CD4-positive, alpha-beta T cell treated with Interleukin-6 for 4 hours (primary cell): ENCODE data around the gene DUOX2.
A peak's percentile ranks its signal among the peaks of the same experiment; 100 is the strongest.
"Not testable (repeated sequence)": the region's sequence is repeated elsewhere in the genome, so short reads cannot be mapped to it uniquely, and the experiment has no call there.

Source experiments
- DNase-seq: peaks from one replicate; pipeline ENCODE4 v3.0.0-alpha.2; 2020; ENCODE audit warnings: mixed read lengths

The DUOX2 gene

DNA sequence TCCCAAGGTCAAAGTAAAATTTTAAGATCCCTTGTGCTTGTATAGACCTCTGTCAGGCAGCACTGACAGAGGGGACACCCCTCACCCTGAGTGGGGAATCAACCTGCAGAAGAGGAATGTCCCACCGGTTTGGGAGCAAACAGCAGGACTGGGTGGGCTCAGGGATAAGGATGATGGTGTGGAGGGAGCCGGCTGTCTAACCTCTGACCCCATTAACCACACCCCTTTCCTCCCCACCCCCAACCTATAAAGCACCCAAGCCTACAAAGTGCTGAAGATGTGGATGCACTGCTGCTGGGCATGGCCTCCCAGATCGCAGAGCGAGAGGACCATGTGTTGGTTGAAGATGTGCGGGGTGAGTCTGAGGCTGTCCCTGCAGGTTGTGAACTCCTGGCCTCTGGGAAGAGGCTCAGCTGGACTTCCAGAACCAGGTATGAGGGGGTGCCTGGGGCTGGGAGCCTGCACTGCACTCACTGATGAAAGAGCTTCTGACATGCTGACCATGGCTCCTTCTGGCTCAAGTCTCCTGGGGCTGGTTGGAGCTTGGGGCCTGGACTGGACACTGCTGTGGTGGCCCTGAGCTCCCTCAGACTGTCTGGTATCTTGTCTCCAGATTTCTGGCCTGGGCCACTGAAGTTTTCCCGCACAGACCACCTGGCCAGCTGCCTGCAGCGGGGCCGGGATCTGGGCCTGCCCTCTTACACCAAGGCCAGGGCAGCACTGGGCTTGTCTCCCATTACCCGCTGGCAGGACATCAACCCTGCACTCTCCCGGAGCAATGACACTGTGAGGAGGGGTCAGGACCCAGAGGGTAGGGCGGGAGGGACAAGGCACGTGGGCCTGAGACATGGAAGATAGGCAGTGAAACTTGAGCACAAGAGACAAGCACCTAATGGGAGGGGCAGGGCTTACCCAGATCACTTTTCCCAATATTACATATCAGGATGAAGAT lies 25.1 kb upstream of the DUOX2 start:
- no peak for DNase-seq

DNA sequence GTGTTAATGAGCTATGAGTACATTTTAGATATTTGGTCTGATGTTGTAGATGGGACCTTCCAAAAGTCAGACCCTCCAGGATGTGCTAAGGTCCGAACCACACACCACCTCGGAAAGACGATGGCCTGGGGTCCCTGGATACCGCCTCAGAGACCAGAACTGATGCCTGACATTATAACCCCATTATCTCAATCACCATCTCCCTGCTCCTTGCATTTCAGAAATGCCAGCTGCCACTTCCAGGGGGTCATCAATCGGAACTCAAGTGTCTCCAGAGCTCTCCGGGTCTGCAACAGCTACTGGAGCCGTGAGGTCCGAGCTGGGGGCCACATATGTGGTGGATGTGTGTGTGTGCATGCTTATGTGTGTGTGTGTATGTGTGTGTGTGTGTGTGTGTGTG lies 23.7 kb upstream of the DUOX2 start:
- DNase-seq = no peak

GRCh38 chr15:45136378-45136764 lies 22.4 kb upstream of the DUOX2 start:
- DNase-seq = peak; percentile 37

DNA sequence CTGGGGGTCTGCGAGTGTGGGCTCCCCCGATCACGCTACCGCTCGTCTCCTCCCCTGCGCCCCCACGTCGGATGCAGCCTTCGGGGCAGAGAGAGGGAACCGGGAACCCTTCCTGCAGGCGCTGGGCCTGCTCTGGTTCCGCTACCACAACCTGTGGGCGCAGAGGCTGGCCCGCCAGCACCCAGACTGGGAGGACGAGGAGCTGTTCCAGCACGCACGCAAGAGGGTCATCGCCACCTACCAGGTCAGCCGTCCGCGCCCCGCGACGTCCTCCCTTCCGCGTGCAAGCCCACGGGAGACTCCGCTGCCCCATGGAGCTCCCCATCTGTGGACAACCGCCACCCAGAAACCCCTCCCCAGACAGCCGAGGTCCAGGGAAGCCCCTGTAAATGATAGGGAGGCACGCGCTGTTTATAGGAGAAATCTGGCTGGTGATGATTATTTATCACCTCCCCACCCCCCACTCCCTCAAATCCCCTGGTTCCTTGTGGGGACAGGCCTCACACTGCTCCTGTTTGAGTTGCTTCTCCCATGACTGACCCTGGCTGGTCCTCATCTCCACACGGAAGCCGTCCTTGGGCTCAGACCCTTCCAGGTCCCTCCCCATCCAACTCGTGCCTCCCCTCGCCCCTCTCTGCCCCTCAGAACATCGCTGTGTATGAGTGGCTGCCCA lies 21.9 kb upstream of the DUOX2 start:
- not testable (repeated sequence) for DNase-seq

- DNase-seq = peak; percentile 31
Observed at GRCh38 chr15:45134682-45135604, 21.0 kb upstream of the DUOX2 start.

DNA sequence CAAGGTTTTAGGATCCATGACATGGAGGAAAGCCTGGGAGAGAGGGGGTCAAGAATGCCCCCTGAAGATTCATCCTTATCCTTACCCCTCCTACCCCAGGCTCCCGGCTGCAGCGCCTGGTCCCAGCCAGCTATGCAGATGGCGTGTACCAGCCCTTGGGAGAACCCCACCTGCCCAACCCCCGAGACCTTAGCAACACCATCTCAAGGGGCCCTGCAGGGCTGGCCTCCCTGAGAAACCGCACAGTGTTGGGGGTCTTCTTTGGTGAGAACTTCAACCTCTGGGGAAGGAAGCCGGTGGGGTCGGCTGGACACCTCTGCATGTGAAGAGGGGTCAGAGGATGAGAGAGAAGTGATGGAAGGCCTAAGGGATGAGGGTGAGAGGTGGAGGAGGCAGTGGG lies 20.1 kb upstream of the DUOX2 start:
- no peak for DNase-seq

GRCh38 chr15:45133561-45133920 lies 19.6 kb upstream of the DUOX2 start:
- DNase-seq = no peak

DNA sequence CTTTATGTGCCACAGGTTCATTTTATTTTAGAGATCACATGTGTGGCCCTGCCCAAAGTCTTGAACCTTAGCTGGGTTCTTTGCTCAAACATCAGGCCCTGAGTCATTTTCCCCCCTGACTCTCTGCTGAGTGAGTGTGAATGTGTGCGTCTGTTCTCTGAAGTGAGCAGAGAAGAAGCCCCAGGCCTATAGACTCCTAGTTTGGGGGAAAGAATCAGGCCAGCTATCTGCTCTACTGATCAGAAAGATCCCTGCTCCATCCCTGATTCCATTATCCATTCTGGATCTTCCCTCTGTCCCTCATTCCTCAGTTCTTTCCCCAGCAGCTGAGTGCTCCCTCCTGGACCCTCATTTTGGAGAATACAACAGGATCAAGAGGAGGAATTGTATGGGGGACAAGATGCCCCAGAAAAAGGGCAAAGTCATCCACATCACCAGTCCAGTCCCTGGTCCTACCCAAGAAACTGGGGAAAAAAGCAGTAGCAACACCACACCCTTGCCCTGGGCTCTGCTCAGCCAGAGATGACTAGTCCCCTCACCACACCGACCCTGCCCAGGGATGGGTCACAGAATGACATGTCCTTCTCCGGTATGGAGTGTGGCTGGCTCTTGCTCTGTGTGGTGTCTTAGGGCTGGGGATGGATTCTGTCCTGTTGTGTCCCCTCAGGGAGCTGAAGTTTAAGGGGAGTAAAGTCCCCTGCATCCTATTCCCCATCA lies 19.0 kb upstream of the DUOX2 start:
- DNase-seq = no peak

GRCh38 chr15:45131510-45131909 lies 17.5 kb upstream of the DUOX2 start:
- DNase-seq = no peak

DNA sequence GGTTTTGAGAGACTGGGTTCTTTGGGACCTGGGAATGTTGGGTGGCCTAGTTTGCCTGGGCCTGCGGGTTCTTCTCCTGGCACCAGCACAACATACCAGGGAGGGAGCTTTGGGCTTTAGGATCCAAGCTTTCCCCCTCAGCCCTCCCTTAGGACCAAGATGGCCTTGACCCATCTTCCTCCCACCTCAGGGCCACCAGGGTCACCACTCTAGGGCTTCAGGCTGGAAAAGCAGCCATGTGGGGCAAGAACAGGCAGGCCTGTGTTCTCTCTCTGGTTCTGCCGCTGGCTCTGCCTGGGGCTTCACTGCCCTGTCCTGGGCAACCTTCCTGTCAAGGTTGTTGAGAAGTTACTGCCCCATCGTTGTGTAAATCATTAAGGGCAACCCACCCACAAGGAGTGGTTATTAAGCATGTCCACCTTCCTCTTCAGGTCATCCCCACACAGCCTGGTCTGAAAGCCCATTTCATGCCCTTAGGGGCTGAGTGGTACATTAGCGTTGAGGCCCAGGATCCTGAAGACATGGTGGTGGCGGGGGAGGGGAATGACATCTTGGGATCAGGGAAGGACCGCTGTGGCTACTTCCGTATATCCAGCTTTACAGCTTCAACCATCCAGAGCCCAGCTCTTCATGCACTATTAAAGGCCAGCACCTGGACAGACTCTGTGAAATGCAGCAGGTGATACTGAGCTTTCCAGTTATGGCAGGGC lies 16.5 kb upstream of the DUOX2 start:
- DNase-seq = no peak

DNA sequence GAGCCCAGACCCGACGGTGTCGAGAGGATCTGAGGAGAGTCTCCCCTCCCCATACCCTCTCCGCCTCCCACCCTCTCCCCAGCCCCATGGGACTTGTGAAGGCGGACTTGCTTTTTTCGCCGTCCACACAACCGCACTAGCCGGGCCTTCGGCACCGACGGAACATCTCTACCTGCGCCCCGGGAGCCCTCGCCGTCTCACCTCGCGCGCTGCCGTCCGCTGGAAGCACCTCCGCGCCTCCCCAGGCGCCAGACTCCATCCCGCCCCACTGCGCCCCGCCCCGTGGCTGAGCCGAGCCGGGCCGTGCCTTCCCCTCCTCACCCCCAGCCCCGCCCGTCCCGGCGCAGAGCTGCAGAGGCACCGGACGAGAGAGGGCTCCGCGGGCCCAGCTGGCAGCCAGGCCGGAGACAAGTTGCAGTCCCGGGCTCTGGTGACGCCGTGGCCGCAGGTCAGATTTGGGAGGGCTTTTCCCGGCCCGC lies 15.7 kb upstream of the DUOX2 start, which contains the start of the genes DUOX1 and DUOXA1:
TSS of gene DUOX1 (plus strand) at position 344 of the 479 bp plus-strand sequence. CDS start 1,973 bp downstream, outside the sequence.
TSS of gene DUOXA1 (minus strand) at position 229 of the 479 bp plus-strand sequence. CDS start 6,865 bp downstream, outside the sequence.
- peak; percentile 43 for DNase-seq

GRCh38 chr15:45128971-45129639 lies 15.1 kb upstream of the DUOX2 start:
- DNase-seq = no peak

DNA sequence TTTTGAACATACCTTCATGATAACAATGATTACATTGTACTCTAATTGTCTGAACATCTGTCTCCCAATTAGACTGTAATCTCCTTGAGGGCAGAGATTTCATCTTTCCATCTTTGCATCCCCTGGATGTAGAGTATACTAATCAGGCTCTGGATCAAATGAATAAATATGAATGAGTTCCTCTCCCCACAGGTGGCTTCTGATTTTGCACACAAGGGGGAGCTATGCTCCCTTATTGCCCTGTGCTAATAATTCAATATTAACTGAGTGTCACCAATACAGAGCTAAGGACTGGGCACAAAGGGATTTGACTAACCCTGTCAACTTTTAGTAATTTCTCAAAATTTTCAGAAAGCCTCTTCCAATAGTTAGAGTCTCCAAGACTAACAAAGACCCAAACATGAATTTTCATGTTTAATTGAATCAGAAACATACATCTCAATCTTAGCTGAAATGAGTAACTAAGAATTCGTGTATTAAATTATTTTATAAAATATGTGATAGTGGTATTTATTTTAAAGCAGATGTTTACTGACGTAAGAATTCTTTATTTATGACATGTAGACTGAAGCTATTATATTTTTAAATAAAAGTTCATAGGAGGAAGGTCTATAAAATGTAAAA lies 12.7 kb upstream of the DUOX2 start:
- peak; percentile 60 for DNase-seq

DNA sequence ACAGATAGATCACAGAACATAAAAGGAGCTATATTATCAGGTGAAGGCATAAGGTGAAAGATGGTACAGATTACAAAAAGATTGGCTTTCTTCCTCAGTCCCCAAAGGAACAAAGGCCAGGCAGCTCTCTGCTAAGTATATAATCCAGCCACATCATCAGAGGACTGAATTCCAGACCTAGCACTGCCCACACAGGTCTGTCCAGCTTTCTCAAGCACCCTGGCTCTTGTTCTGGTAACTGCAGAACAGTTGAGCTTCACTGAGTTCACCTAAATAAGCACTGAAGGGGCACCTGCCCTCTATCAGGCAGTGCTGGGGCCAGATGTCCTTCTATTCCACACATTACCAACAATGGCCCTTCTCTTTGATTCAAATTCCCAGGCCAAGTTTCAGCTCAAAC lies 9.4 kb upstream of the DUOX2 start:
- no peak for DNase-seq

GRCh38 chr15:45122719-45123118 lies 8.7 kb upstream of the DUOX2 start:
- no peak for DNase-seq

- DNase-seq = no peak
Observed at GRCh38 chr15:45121706-45122417, 7.9 kb upstream of the DUOX2 start.

GRCh38 chr15:45121020-45121419 lies 7.0 kb upstream of the DUOX2 start:
- no peak for DNase-seq

DNA sequence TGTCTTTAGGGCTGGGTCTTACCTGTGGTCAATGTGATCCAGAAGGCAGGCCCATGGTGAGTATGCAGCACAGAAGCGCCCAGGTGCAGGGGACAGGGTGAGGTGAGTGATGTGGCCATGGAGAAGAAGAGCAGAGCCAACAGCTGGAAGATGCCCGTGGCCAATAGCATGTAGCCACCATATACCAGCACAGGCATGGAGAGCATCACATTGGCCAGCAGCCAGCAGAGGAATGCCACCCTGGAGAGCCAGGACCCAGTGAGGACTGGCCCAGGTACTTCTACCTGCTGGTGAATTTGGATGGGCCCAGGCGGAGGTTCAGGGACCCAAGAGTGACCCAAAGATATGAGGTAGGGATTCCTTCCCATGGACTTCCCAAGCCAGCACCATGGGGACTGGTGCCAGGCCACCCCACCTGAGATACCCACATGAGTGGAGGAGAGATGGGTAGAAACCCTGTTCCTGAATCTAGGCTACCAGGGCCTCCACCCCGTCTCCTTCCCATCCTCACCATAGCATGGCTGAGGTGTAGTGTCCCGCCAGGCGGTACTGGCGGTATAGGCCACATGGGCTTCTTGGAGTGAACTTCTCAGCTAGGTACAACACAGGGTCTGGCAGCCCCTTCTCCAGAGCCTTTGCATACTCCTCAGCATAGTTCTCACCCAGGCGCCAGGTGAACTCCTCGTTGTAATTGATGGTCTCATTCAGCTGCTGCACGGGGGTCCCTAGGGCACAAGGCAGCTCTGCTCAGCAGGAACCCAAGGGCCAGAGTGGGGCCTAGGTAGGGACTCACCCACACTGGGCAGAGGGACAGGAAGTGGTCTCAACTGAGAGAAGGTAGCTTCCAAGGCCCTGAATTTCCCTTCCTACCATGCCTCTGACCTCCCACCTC lies 6.4 kb upstream of the DUOX2 start:
- no peak for DNase-seq
